Nephron progenitor cell (in vitro differentiated cells): Measurements from ENCODE around the gene DHDDS.

Experiments
- DNase-seq: peaks from one replicate; pipeline ENCODE4 v3.0.0; 2021
- H3K27ac Mint-ChIP-seq: 2 replicates; pipeline ENCODE4 v1.8.0; 2021; ENCODE audit warnings: mild to moderate bottlenecking, moderate library complexity, mixed read lengths
- H3K27me3 Mint-ChIP-seq: 2 replicates; pipeline ENCODE4 v1.8.0; 2021; ENCODE audit warnings: mild to moderate bottlenecking, low read depth, mixed read lengths; ENCODE audit not compliant: poor library complexity
- H3K36me3 Mint-ChIP-seq: 2 replicates; pipeline ENCODE4 v1.8.0; 2021; ENCODE audit warnings: low read depth, mixed read lengths
- H3K4me1 Mint-ChIP-seq: 2 replicates; pipeline ENCODE4 v1.8.0; 2021; ENCODE audit warnings: mixed read lengths
- H3K4me3 Mint-ChIP-seq: 2 replicates; pipeline ENCODE4 v1.8.0; 2021; ENCODE audit warnings: mild to moderate bottlenecking, moderate library complexity, mixed read lengths
- H3K9me3 Mint-ChIP-seq: 2 replicates; pipeline ENCODE4 v1.8.0; 2021; ENCODE audit warnings: mild to moderate bottlenecking, moderate library complexity, mixed read lengths
- CTCF ChIP-seq: fragments of 200-600 bp; sonication (generic); IDR thresholded peaks from 2 replicates; pipeline ENCODE4 v1.5.0; 2021; ENCODE audit warnings: antibody characterized with exemption

DHDDS gene

DNA sequence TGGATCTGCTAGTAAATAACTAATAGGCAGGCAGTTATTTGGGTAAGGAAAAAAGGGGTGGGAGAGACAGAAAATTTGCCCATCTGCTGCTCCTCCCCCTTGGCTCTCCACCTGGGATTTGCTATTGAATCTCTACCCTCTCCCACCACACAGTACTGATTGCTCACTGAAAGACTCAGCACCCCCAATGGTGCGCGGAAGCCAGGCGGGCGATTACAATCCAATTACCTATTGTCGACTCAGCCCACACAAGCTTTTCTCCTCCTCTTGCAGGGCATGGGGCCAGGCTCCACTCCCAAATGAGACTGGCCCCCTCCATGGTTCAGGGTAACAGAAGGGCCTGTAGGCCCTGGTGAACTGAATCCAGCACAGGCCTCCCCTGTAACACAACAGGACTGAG, 37.4 kb downstream of the DHDDS start:
- H3K4me1 Mint-ChIP-seq, result peaks cover 37% of the 10 kb centered on the region
- H3K36me3 Mint-ChIP-seq, result peaks cover 52% of the 10 kb centered on the region
- no peak for DNase-seq
- no peaks in the 10 kb centered on the region for H3K9me3 Mint-ChIP-seq
- H3K27me3 Mint-ChIP-seq, result peaks cover 12% of the 10 kb centered on the region
- no peak overlapping the region for H3K4me3 Mint-ChIP-seq
- TF ChIP-seq CTCF, result no peak
- no peak overlapping the region for H3K27ac Mint-ChIP-seq

DNA sequence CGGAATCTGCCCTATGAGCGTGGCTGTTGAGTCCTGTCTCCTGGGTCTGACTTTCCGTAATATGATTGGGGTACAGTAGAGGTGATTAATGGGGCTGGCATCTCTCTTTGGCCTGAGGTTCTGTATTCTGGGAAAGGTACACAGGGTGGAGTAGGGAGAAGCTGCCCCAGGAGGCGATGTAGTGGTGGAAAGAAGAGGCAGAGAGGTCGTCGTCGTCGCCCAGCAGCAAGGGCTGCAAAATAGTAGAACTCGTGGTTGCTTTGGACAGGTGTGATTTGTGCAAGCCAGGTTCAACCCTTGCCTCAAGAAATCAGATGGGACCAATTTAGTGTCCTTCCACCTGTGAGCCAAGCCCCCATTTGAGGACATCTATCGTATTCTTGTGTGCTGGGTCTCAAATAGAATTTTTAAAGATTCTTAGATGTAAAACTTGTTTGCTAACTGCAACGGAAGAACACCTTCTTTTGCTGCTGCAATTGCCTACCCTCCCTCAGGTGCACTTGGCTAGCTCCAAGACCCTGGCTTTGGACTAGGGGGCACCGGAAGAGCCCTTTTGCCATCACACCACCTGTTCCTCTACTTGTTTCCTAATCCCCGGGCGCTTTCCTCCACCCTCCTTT, 38.9 kb downstream of the DHDDS start:
- no peak for TF ChIP-seq CTCF
- H3K4me3 Mint-ChIP-seq, result peak overlapping the region; percentile 89
- H3K4me1 Mint-ChIP-seq, result peaks cover 46% of the 10 kb centered on the region
- H3K36me3 Mint-ChIP-seq, result peaks cover 47% of the 10 kb centered on the region
- H3K27me3 Mint-ChIP-seq, result peaks cover 12% of the 10 kb centered on the region
- H3K27ac Mint-ChIP-seq, result no peak overlapping the region
- no peak for DNase-seq
- no peaks in the 10 kb centered on the region for H3K9me3 Mint-ChIP-seq

DNA sequence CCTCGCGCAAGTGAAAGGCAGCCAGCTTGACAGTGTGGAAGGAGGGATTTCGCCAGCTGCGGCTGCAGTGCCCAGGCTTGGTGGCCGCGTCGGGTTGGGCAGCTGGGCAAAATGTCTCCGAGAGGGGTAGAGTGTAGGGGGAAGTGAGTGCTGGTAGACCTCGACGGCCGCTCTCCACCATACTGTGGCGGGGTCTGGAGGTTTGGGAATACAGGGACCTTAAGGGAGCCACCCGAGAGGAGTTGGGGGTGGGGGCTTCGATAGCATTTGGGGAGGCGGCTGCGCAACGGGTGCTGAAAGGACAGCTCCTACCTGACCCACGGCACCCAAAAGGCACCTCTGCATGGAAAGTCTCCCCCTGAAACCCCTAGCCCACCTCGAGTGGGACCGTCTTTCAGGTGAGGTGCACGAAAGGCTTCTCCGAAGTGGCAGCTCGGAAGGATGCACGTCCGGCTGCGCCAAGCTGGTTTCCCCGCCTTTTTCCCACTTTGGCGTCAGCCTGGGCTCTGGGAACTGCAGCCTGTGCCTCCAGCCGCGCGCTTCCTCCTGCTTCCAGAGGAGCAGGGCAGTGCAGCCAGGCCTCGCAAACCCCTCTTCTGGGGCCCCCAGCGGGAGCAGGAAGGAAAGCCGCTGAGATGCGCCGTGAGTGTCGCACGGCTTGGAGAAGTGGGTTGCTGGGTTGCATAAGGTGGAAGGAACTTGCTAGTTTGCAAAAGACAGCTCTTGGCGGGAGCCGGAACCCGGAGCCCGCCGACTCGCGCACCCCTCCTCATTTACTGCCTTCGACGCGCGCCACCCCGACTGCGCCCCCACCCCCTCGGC, 39.6 kb downstream of the DHDDS start:
- Mint-ChIP-seq H3K4me3 (peak overlapping the region; percentile 89), H3K4me1 (peaks cover 48% of the 10 kb centered on the region), H3K36me3 (peaks cover 47% of the 10 kb centered on the region), H3K27ac (peak overlapping the region; percentile 98), H3K27me3 (peaks cover 12% of the 10 kb centered on the region), H3K9me3 (no peaks in the 10 kb centered on the region)
- TF ChIP-seq CTCF, result no peak
- peak; percentile 72 for DNase-seq

DNA sequence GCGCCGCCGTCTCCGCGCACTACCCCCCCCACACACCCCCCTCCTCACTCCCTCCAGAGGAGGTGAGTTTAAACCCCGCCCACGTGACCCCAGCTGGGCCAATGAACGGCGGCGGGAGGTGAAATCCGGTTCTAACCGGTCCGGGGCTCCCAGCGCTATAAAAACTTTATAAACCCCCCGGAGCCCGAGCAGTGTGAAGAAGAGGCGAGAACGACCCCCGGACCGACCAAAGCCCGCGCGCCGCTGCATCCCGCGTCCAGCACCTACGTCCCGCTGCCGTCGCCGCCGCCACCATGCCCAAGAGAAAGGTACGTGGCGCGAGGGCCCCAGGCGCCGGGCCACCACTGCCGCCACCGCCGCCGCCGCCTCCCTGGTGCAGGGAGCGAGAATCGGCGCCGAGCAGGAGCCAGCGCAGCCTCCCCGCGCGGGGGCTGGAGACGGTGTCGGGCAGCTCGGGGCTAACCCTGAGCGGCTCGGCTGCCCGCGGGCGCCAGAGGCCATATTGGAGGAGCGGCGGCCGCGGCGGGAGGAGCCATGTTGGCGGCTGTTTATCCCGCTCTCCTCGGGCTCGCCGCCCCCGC, 40.3 kb downstream of the DHDDS start, which contains the start of gene HMGN2:
TSS of gene HMGN2 (plus strand) at position 121 of the 581 bp plus-strand sequence. CDS start at position 294, 173 bp downstream.
- H3K4me1 Mint-ChIP-seq, result peaks cover 48% of the 10 kb centered on the region
- no peak for TF ChIP-seq CTCF

GRCh38 chr1:26472901-26473845, 41.1 kb downstream of the DHDDS start:
- peaks cover 53% of the 10 kb centered on the region for H3K4me1 Mint-ChIP-seq
- peak; percentile 96 for DNase-seq
- H3K36me3 Mint-ChIP-seq, result peaks cover 49% of the 10 kb centered on the region
- no peak for TF ChIP-seq CTCF
- no peak overlapping the region for H3K27ac Mint-ChIP-seq
- no peaks in the 10 kb centered on the region for H3K9me3 Mint-ChIP-seq
- peak overlapping the region; percentile 93 for H3K4me3 Mint-ChIP-seq
- peaks cover 12% of the 10 kb centered on the region for H3K27me3 Mint-ChIP-seq

More for the DNA sequence above, 40.3 kb downstream of the DHDDS start, which contains the start of gene HMGN2:
- Mint-ChIP-seq H3K27me3 (peaks cover 12% of the 10 kb centered on the region), H3K9me3 (no peaks in the 10 kb centered on the region), H3K36me3 (peaks cover 47% of the 10 kb centered on the region), H3K4me3 (peak within 1 kb of the TSS; percentile 93), H3K27ac (peak within 1 kb of the TSS; percentile 98)
- peak; percentile 84 for DNase-seq
